AG10803 (cell line): ENCODE measurements around the gene ZNF813.
A peak's percentile ranks its signal among the peaks of the same experiment; 100 is the strongest.
"Not testable (repeated sequence)": the region's sequence is repeated elsewhere in the genome, so short reads cannot be mapped to it uniquely, and the experiment has no call there.

ENCODE experiments used
- DNase-seq: peaks from one replicate; pipeline ENCODE4 v3.0.0; 2010; ENCODE audit warnings: low read depth
- H3K4me3 ChIP-seq: 2 replicates; pipeline ENCODE4 v1.5.1; 2011; ENCODE audit warnings: mild to moderate bottlenecking, low read length, control low read depth
- TF ChIP-seq, protein P1 (sequence below): conservative IDR thresholded peaks from 2 replicates; pipeline ENCODE4 v1.5.1; 2011; ENCODE audit warnings: mild to moderate bottlenecking, low read length, control low read depth, inconsistent platforms

ZNF813 gene

DNA sequence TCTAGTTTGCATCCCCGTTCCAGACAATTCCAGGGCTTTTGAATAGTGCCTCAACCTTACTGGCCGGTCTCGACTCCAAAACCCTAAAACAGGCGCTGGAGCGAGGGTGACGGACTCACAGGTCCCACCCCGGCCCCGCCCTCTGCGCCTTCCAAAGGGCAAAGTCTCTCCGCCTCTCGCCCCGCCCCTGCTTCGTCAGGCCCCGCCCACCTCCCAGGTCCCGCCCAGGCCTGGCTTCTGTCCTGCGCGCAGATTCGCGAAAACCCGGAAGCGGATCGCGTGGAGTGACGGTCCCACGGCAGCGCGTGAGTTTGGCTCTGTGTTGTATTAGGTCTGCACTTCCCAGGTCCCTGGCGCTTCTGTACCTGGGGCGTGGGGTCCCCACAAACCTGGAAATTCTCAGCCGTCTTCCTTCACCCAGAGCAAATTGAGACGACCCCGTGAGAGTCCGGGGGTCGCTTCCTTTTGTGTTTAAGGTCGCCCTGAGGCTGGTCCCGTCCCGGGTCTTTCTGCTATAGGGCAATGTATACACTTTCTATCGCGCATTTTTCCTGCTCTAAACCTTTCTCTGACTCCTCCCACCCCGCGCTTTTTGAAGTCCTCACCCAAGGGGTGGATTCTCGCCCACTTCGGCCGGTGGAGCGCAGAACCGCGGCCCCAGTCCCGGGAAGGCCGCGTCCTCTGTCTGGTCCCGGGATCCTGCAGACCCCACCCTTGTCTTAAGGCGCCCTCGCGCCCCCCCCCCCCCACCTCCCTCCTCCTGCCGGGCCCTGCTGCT is at the start of gene ZNF813:
Gene ZNF813 (plus strand): TSS at position 249 of the 778 bp plus-strand sequence. CDS start 16,090 bp downstream, outside the sequence.
- TF ChIP-seq, protein P1, sequence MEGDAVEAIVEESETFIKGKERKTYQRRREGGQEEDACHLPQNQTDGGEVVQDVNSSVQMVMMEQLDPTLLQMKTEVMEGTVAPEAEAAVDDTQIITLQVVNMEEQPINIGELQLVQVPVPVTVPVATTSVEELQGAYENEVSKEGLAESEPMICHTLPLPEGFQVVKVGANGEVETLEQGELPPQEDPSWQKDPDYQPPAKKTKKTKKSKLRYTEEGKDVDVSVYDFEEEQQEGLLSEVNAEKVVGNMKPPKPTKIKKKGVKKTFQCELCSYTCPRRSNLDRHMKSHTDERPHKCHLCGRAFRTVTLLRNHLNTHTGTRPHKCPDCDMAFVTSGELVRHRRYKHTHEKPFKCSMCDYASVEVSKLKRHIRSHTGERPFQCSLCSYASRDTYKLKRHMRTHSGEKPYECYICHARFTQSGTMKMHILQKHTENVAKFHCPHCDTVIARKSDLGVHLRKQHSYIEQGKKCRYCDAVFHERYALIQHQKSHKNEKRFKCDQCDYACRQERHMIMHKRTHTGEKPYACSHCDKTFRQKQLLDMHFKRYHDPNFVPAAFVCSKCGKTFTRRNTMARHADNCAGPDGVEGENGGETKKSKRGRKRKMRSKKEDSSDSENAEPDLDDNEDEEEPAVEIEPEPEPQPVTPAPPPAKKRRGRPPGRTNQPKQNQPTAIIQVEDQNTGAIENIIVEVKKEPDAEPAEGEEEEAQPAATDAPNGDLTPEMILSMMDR = no peak
- peak; percentile 80 for DNase-seq
- H3K4me3 ChIP-seq = peak within 1 kb of the TSS; percentile 84

DNA sequence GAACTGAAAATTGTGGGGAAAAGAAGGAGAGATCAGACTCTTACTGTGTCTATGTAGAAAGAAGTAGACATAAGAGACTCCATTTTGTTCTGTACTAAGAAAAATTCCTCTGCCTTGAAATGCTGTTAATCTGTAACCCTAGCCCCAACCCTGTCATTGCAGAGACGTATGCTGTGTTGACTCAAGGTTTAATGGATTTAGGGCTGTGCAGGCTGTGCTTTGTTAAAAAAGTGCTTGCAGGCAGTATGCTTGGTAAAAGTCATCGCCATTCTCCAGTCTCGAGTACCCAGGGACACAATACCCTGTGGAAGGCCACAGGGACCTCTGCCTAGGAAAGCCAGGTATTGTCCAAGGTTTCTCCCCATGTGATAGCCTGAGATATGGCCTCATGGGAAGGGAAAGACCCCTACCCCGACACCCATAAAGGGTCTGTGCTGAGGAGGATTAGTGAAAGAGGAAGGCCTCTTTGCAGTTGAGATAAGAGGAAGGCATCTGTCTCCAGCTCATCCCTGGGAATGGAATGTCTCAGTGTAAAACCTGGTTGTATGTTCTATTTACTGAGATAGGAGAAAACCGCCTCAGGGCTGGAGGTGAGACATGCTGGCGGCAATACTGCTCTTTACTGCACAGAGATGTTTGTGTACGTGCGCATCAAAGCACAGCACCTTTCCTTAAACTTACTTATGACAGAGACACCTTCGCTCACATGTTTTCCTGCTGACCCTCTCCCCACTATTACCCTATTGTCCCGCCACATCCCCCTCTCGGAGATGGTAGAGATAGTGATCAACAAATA is 46.8 kb upstream of the ZNF813 start:
- not testable (repeated sequence) for DNase-seq

DNA sequence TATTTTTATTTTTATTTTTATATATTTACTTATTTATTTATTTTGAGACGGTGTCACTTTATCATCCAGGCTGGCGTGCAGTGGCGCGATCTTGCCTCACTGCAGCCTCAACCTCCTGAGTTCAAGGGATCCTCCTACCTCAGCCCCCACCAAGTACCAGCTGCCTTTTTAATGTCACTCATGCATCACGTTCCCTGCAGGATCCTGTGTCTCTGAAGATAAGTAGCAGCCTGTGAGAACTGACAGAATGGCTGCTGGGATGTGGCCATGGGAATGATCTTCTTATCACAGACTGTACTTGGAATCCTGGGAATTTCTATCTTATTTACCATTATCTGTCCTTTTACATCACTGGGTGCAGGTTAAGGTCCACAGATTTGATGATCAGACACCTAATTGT is 45.0 kb upstream of the ZNF813 start:
- TF ChIP-seq, protein P1 = no peak
- no peak overlapping the region for H3K4me3 ChIP-seq
- DNase-seq = no peak

More for the DNA sequence above, 46.8 kb upstream of the ZNF813 start:
- not testable (repeated sequence) for H3K4me3 ChIP-seq

DNA sequence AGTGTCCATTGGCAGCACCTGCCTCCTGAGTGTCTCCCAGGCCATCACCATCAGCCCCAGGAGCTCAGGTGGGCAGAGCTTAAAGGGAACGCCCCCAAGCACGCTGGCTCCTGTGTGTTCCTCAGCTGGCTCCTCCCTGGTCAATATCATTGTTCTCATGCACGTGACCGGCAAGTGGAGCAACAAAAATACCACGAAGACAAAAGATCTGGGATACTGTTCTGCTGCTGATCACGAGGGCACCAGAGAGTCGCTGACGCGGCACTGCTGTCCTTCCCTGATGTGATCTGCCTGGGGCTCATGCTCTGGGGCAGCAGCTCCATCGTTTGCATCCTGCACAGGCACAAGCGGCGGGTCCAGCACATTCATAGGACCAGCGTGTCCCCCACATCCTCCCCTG is 44.5 kb upstream of the ZNF813 start:
- H3K4me3 ChIP-seq, DNase-seq: not testable (repeated sequence)

DNA sequence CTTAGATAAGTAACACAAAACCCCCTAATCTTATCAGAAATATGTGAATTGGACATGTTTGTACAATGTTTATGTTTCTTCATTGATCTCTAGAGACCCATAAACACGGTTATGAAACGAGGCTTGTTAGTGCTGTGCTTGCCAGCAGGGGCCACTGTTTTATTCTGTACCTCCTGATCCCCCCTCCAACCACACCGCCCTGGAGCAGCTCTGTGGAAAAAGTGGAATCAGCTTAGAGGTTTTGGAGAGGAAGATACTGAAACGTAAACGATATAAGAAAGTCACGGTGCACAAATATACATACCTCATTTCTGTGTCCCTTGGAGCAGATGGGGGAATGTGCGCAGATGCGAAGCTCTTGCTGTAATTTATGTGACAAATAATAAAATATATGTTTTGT is 43.9 kb upstream of the ZNF813 start:
- DNase-seq, H3K4me3 ChIP-seq: not testable (repeated sequence)

DNA sequence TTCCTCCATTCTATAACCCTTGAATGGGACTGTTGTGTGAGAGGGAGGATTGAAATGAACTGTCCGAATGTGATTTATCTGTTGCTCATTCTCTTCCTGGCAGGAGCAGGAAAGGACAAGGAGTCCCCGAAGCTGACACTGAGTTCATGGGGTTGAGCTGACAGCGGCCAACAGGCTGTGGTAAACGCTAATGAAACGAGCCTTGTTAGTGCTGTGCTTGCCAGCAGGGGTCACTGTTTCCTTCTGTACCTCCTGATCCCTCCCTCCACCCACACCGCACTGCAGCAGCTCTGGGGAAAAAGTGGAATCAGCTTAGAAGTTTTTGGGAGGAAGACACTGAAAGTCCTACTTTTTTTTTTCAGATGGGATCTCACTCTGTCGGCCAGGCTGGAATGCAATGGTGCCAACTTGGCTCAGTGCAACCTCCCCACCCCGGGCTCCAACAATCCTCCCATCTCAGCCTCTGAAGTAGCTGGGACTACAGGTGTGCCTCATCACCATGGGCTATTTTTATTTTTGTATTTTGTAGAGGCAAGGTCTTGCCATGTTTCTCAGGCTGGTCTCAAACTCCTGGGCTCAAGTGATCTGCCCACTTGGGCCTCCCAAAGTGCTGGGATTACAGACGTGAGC is 42.5 kb upstream of the ZNF813 start:
- TF ChIP-seq, protein P1 = peak; percentile 82
- no peak overlapping the region for H3K4me3 ChIP-seq
- DNase-seq = peak; percentile 63

DNA sequence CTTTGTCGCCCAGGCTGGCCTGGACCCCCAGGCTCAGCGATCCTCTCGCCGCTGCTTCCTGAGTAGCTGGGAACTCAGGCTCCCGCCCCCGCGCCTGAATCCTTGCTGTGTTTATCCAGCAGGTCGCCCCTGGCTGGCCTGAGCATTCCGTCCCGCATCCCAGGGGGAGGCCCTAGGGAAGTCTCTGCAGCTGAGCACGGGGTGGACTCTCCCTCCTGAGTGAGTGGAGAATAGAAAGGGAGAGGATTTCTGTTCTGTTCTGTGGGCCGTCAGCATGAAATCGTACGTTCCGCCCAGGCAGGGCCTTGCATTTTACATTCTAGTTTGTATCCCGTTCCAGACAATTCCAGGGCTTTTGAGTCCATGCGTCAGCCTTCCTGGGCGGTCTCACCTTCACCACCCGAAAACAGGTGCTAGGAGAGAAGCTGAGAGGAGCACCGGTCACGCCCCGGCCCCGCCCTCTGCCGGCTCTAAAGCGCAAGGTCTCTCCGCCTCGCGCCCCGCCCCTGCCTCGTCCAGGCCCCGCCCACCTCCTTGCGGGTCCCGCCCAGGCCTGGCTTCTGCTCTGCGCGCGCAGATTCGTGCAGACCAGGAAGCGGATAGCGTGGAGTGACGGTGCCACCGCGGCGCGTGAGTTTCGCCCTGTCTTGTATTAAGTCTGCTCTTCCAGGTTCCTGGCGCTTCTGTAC is 36.0 kb upstream of the ZNF813 start, which contains the start of gene ZNF761:
Gene ZNF761 (plus strand): TSS at position 586 of the 689 bp plus-strand sequence. CDS start 15,285 bp downstream, outside the sequence.
- peak; percentile 82 for DNase-seq
- TF ChIP-seq, protein P1 = peak; percentile 39
- H3K4me3 ChIP-seq = peak within 1 kb of the TSS; percentile 80

DNA sequence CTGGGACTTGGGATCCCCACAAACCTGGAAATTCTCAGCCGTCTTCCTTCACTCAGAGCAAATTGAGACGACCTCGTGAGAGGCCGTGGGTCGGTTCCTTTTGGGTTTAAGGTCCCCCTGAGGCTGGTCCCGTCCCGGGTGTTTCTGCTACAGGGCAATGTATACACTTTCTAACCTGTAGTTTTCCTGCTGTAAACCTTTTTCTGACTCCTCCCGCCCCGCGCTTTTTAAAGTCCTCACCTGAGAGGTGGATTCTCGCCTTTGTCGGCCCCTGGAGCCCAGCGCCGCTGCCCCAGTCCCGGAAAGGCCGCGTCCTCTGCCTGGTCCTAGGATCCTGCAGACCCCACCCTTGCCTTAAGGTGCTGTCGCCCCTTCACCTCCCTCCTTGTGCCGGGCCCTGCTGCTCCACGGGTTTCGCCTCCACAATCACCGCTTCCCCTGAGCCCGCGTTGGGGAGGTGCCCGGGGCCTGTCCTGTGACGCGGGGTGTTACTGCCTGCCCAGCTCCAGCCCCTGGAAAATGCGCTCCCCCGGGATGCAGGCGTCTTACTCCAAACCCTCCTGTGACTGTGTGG is 35.4 kb upstream of the ZNF813 start:
- peak; percentile 2 for DNase-seq
- TF ChIP-seq, protein P1 = no peak
- H3K4me3 ChIP-seq = peak overlapping the region; percentile 80

DNA sequence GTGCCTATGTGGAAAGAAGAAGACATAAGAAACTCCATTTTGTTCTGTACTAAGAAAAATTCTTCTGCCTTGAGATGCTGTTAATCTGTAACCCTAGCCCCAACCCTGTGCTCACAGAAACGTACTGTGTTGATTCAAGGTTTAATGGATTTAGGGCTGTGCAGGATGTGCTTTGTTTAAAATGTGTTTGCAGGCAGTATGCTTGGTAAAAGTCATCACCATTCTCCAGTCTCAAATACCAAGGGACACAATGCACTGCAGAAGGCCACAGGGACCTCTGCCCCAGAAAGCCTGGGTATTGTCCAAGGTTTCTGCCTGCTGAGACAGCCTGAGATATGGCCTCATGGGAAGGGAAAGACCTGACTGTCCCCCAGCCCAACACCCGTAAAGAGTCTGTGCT is 23.7 kb upstream of the ZNF813 start:
- DNase-seq, H3K4me3 ChIP-seq: not testable (repeated sequence)

DNA sequence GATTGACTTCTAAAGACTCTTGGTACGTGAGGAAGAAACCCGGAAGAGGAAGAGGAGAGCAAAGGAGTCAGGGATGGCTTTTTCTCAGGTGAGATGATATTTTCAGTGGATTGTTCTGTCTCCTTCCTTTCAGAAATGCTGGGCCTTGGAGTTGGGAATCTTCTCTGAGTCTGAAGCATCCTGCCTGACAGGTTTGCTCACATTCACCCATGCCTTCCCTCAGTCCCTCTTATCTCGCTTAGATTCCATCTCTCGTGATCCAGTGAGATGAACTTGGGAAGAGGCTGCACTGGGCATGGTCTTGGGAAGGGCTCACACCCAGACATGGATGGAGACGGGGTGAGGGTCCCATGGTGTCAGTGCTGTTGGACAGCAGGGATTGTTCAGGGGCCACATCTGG is 20.3 kb upstream of the ZNF813 start:
- not testable (repeated sequence) for H3K4me3 ChIP-seq, DNase-seq
